Naive B cell (primary cell): ENCODE results near the gene FETUB. TPM values are rescaled to one million over a fixed set of nuclear protein-coding genes. Genes with fewer than 3 reads are reported as not detected.

ENCODE experiments used
- ATAC-seq, 2 donors: fragments of 150-1000 bp; cut with Tn5 transposase; 2 replicates each; pipeline ENCODE4 v1.10.0; 2021; ENCODE audit warnings: low read depth in 2 of 2, mild to moderate bottlenecking in 2 of 2, moderate library complexity in 2 of 2
- DNase-seq: peaks from one replicate; pipeline ENCODE4 v3.0.0; 2022
- H3K27ac Mint-ChIP-seq, 6 donors: one replicate each; pipeline ENCODE4 v1.8.0; 2020 to 2022; ENCODE audit warnings: mild to moderate bottlenecking in 6 of 6, mixed read lengths in 6 of 6, moderate library complexity in 5 of 6, inconsistent platforms in 2 of 6
- H3K27me3 Mint-ChIP-seq, 3 donors: one replicate each; pipeline ENCODE4 v1.8.0; 2021 to 2022; ENCODE audit warnings: mixed read lengths in 3 of 3, mild to moderate bottlenecking in 1 of 3
- H3K36me3 Mint-ChIP-seq, 2 donors: one replicate each; pipeline ENCODE4 v1.8.0; 2020 to 2022; ENCODE audit warnings: mixed read lengths in 2 of 2, inconsistent platforms in 1 of 2, mild to moderate bottlenecking in 1 of 2
- H3K4me1 Mint-ChIP-seq, 3 donors: one replicate each; pipeline ENCODE4 v1.8.0; 2020 to 2022; ENCODE audit warnings: mixed read lengths in 3 of 3, inconsistent platforms in 1 of 3, mild to moderate bottlenecking in 1 of 3, moderate library complexity in 1 of 3
- H3K4me3 Mint-ChIP-seq, 8 donors: one replicate each; pipeline ENCODE4 v1.8.0; 2020 to 2022; ENCODE audit warnings: mild to moderate bottlenecking in 8 of 8, mixed read lengths in 8 of 8, moderate library complexity in 8 of 8, inconsistent platforms in 2 of 8
- H3K9me3 Mint-ChIP-seq, 7 donors: one replicate each; pipeline ENCODE4 v1.8.0; 2020 to 2022; ENCODE audit warnings: mixed read lengths in 7 of 7, mild to moderate bottlenecking in 5 of 7, inconsistent platforms in 2 of 7, moderate library complexity in 1 of 7
- polyA plus RNA-seq, 6 donors: library from polyadenylated mRNA; unstranded; fragments of 300-500 nt; fragmentation: Illumina TruSeq; gene quantifications; one replicate each; pipeline ENCODE4 v1.2.3, GENCODE V29; 2021; ENCODE audit warnings: low read depth in 6 of 6

The FETUB gene
- polyA plus RNA-seq, 6 donors from 2014 or later: not detected

GRCh38 chr3:186618318-186618938 is 21.8 kb upstream of the FETUB start:
- peaks cover 14 to 24% (median 17%) of the 10 kb centered on the region in 3 donors for H3K4me1 Mint-ChIP-seq
- peaks cover 50 to 60% (median 57%) of the 10 kb centered on the region in 3 donors for H3K27me3 Mint-ChIP-seq
- no peaks in the 10 kb centered on the region for H3K9me3 Mint-ChIP-seq
- no peak for DNase-seq
- H3K4me3 Mint-ChIP-seq: peak overlapping the region in 1 of 8 donors; percentile 23
- peak overlapping the region in 1 of 6 donors; percentile 65 for H3K27ac Mint-ChIP-seq
- ATAC-seq: no peak
- no peaks in the 10 kb centered on the region for H3K36me3 Mint-ChIP-seq

- H3K4me3 Mint-ChIP-seq: no peak overlapping the region
- H3K9me3 Mint-ChIP-seq: no peaks in the 10 kb centered on the region
- H3K36me3 Mint-ChIP-seq: no peaks in the 10 kb centered on the region
Measured at GRCh38 chr3:186619787-186620212, 20.4 kb upstream of the FETUB start.

GRCh38 chr3:186620213-186621092 is 19.7 kb upstream of the FETUB start:
- Mint-ChIP-seq H3K9me3 (no peaks in the 10 kb centered on the region), H3K27ac (no peak overlapping the region)
- no peak for ATAC-seq

More at GRCh38 chr3:186619787-186620212, 20.4 kb upstream of the FETUB start:
- DNase-seq (no peak), ATAC-seq (no peak)
- Mint-ChIP-seq H3K27ac (no peak overlapping the region), H3K4me1 (peaks cover 8 to 17% (median 11%) of the 10 kb centered on the region in 3 donors), H3K27me3 (peaks cover 48 to 52% (median 49%) of the 10 kb centered on the region in 3 donors)

GRCh38 chr3:186621894-186622650 is 18.1 kb upstream of the FETUB start:
- DNase-seq: no peak
- Mint-ChIP-seq H3K36me3 (no peaks in the 10 kb centered on the region), H3K4me3 (no peak overlapping the region), H3K4me1 (peaks cover 3 to 7% (median 3%) of the 10 kb centered on the region in 3 donors), H3K9me3 (no peaks in the 10 kb centered on the region), H3K27ac (no peak overlapping the region), H3K27me3 (peaks cover 39 to 43% (median 40%) of the 10 kb centered on the region in 3 donors)
- no peak for ATAC-seq

More at GRCh38 chr3:186620213-186621092, 19.7 kb upstream of the FETUB start:
- Mint-ChIP-seq H3K4me3 (no peak overlapping the region), H3K36me3 (no peaks in the 10 kb centered on the region), H3K27me3 (peaks cover 42 to 48% (median 44%) of the 10 kb centered on the region in 3 donors), H3K4me1 (peaks cover 5 to 13% (median 8%) of the 10 kb centered on the region in 3 donors)
- DNase-seq: no peak

GRCh38 chr3:186622651-186623310 is 17.4 kb upstream of the FETUB start:
- H3K27me3 Mint-ChIP-seq: peaks cover 32 to 37% (median 33%) of the 10 kb centered on the region in 3 donors
- H3K4me3 Mint-ChIP-seq: no peak overlapping the region
- no peaks in the 10 kb centered on the region for H3K36me3 Mint-ChIP-seq
- H3K27ac Mint-ChIP-seq: no peak overlapping the region
- ATAC-seq (no peak), DNase-seq (no peak)
- H3K4me1 Mint-ChIP-seq: no peaks in the 10 kb centered on the region
- no peaks in the 10 kb centered on the region for H3K9me3 Mint-ChIP-seq

GRCh38 chr3:186624598-186624997 is 15.6 kb upstream of the FETUB start:
- H3K4me1 Mint-ChIP-seq: no peaks in the 10 kb centered on the region
- H3K9me3 Mint-ChIP-seq: no peaks in the 10 kb centered on the region
- no peak for DNase-seq
- H3K27me3 Mint-ChIP-seq: peaks cover 23 to 32% (median 29%) of the 10 kb centered on the region in 3 donors
- H3K27ac Mint-ChIP-seq: no peak overlapping the region
- H3K4me3 Mint-ChIP-seq: no peak overlapping the region
- no peak for ATAC-seq
- H3K36me3 Mint-ChIP-seq: no peaks in the 10 kb centered on the region

- Mint-ChIP-seq H3K4me1 (no peaks in the 10 kb centered on the region), H3K27me3 (peaks cover 27 to 32% (median 31%) of the 10 kb centered on the region in 3 donors), H3K36me3 (peaks cover 0 to 4% of the 10 kb centered on the region in 2 donors), H3K4me3 (no peak overlapping the region), H3K27ac (no peak overlapping the region), H3K9me3 (no peaks in the 10 kb centered on the region)
- no peak for DNase-seq
- ATAC-seq: no peak
Measured at GRCh38 chr3:186625600-186626042, 14.6 kb upstream of the FETUB start.

GRCh38 chr3:186626254-186626847 is 13.8 kb upstream of the FETUB start:
- peaks cover 27 to 33% (median 32%) of the 10 kb centered on the region in 3 donors for H3K27me3 Mint-ChIP-seq
- H3K4me3 Mint-ChIP-seq: no peak overlapping the region
- no peaks in the 10 kb centered on the region for H3K4me1 Mint-ChIP-seq
- no peak for DNase-seq
- peaks cover 0 to 11% of the 10 kb centered on the region in 2 donors for H3K36me3 Mint-ChIP-seq
- no peak overlapping the region for H3K27ac Mint-ChIP-seq
- no peaks in the 10 kb centered on the region for H3K9me3 Mint-ChIP-seq
- ATAC-seq: no peak

- peaks cover 19 to 26% (median 22%) of the 10 kb centered on the region in 3 donors for H3K27me3 Mint-ChIP-seq
- H3K27ac Mint-ChIP-seq: no peak overlapping the region
- H3K36me3 Mint-ChIP-seq: peaks cover 0 to 11% of the 10 kb centered on the region in 2 donors
- H3K4me1 Mint-ChIP-seq: no peaks in the 10 kb centered on the region
- no peaks in the 10 kb centered on the region for H3K9me3 Mint-ChIP-seq
- ATAC-seq (no peak), DNase-seq (no peak)
- no peak overlapping the region for H3K4me3 Mint-ChIP-seq
Measured at GRCh38 chr3:186627852-186628414, 12.3 kb upstream of the FETUB start.

- H3K4me1 Mint-ChIP-seq: no peaks in the 10 kb centered on the region
- H3K9me3 Mint-ChIP-seq: no peaks in the 10 kb centered on the region
- peaks cover 0 to 11% of the 10 kb centered on the region in 2 donors for H3K36me3 Mint-ChIP-seq
- ATAC-seq (no peak), DNase-seq (no peak)
- H3K27me3 Mint-ChIP-seq: peaks cover 14 to 22% (median 19%) of the 10 kb centered on the region in 3 donors
- H3K4me3 Mint-ChIP-seq: no peak overlapping the region
- no peak overlapping the region for H3K27ac Mint-ChIP-seq
Measured at GRCh38 chr3:186628756-186629155, 11.4 kb upstream of the FETUB start.

GRCh38 chr3:186630950-186631641 is 9.1 kb upstream of the FETUB start:
- no peaks in the 10 kb centered on the region for H3K9me3 Mint-ChIP-seq
- no peak overlapping the region for H3K4me3 Mint-ChIP-seq
- no peak for DNase-seq
- no peak for ATAC-seq
- peaks cover 14 to 27% (median 19%) of the 10 kb centered on the region in 3 donors for H3K27me3 Mint-ChIP-seq
- peak overlapping the region in 1 of 6 donors; percentile 50 for H3K27ac Mint-ChIP-seq
- H3K36me3 Mint-ChIP-seq: peaks cover 0 to 11% of the 10 kb centered on the region in 2 donors
- no peaks in the 10 kb centered on the region for H3K4me1 Mint-ChIP-seq

- H3K9me3 Mint-ChIP-seq: no peaks in the 10 kb centered on the region
- H3K27ac Mint-ChIP-seq: no peak overlapping the region
- H3K4me1 Mint-ChIP-seq: no peaks in the 10 kb centered on the region
- no peak for ATAC-seq
- no peak for DNase-seq
- H3K4me3 Mint-ChIP-seq: no peak overlapping the region
- peaks cover 0 to 11% of the 10 kb centered on the region in 2 donors for H3K36me3 Mint-ChIP-seq
- H3K27me3 Mint-ChIP-seq: peaks cover 17 to 30% (median 28%) of the 10 kb centered on the region in 3 donors
Measured at GRCh38 chr3:186633481-186633880, 6.7 kb upstream of the FETUB start.
